Prostate gland (tissue), 1 donor: ENCODE measurements around the gene OR51A2.

Experiments
- POLR2A ChIP-seq: fragments of 450-650 bp; IDR thresholded peaks from one replicate; pipeline ENCODE4 v1.6.1; 2016; ENCODE audit warnings: antibody characterized with exemption, mild to moderate bottlenecking
- POLR2AphosphoS5 ChIP-seq: sonication (generic); formaldehyde crosslinking; IDR thresholded peaks from one replicate; pipeline ENCODE4 v1.6.1; 2017; ENCODE audit warnings: antibody characterized with exemption

GRCh38 chr11:4983841-4984240 is 28.3 kb upstream of the OR51A2 start:
- TF ChIP-seq POLR2A (no peak), POLR2AphosphoS5 (no peak)
